Fibroblast of lung (primary cell): ENCODE measurements around the gene IFITM5.

Experiments
- CTCF ChIP-seq, 2 donors: IDR thresholded peaks in 1 of 2; conservative IDR thresholded peaks in 1 of 2; 1 replicate in 1 of 2; 2 replicates in 1 of 2; pipeline ENCODE4 v1.5.1; 2011 to 2012; ENCODE audit warnings: low read length in 2 of 2, control low read depth in 1 of 2, inconsistent platforms in 1 of 2, low read depth in 1 of 2, mild to moderate bottlenecking in 1 of 2
- EZH2 ChIP-seq: IDR thresholded peaks from 2 replicates; pipeline ENCODE4 v1.5.1; 2012; ENCODE audit warnings: low read length, control low read depth, mild to moderate bottlenecking; ENCODE audit errors: missing control alignments

- TF ChIP-seq CTCF (conservative IDR thresholded peaks at IDR 0.05 in 1 of 2, IDR thresholded peaks at IDR 0.05 in 1 of 2; ENCODE audit: low read depth in 1 of 2, low read length in 2 of 2) (no peak), EZH2 (no peak)
These were observed 10.0 kb downstream of the IFITM5 start for GRCh38 chr11:289398-289711.
